ENCODE measurements around the gene SLC16A6.
"Not testable (repeated sequence)": the region's sequence is repeated elsewhere in the genome, so short reads cannot be mapped to it uniquely, and the experiment has no call there.

The SLC16A6 gene

DNA sequence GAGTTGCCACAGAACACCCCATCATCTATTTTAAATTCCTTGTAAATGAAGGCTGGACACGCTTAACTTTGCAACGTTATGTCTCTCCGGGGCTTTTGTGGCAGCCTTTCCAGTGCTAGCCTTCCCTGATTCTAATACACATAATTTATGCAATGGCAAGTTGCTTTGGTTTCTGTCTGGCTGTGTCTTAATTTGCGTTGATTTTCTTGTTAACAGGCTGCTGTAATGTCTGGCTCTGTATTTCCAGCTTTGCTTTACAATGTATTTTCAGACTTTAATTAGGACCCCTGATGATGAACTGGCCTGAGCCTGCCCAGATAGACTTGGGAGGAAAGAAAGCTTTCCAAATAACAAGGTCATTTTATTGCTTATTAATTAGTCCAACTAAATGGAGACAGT is 30.6 kb upstream of the SLC16A6 start:
- Histone ChIP-seq H3K4me3 (ENCODE audit: low read length) (no peak overlapping the region), H3K27me3 (ENCODE audit: control insufficient read depth, insufficient read depth, low read length) (no peaks in the 10 kb centered on the region), H3K36me3 (ENCODE audit: control insufficient read depth, insufficient read depth, low read length) (no peaks in the 10 kb centered on the region), H3K4me1 (ENCODE audit: control insufficient read depth, insufficient read depth, low read length) (no peaks in the 10 kb centered on the region), H3K27ac (ENCODE audit: low read depth, low read length) (no peak overlapping the region), H3K9ac (ENCODE audit: low read length) (no peak overlapping the region)

DNA sequence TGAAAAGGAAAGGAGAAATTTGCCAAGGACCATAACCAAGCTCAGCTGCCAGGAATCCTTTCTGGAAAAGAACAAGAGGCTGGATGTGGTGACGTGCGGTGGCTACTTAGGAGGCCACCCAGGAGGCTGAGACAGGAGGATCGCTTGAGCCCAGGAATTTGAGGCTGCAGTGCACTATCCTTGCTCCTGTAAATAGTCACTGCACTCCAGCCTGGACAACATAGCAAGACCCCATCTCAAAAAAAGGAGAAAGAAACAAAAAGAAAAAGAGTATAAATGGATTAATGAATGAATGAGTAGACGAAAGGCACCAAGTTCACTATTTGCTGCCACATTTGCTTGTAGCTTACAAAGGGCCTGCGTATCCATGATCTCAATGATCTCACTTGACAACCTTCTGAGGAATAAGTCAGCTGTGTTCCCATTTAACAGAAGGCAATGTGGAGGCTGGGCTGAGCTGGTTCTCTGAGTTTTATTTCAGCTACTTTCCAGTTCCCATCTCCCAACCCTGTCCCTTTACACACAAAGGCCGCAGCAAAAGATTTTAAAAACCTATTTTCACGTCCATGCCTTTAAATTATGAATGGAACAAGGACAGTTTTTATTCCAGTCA is 30.1 kb upstream of the SLC16A6 start:
- Histone ChIP-seq H3K27me3 (ENCODE audit: control insufficient read depth, insufficient read depth, low read length) (no peaks in the 10 kb centered on the region), H3K4me1 (ENCODE audit: control insufficient read depth, insufficient read depth, low read length) (no peaks in the 10 kb centered on the region), H3K27ac (ENCODE audit: low read depth, low read length) (no peak overlapping the region), H3K4me3 (ENCODE audit: low read length) (no peak overlapping the region), H3K9ac (ENCODE audit: low read length) (no peak overlapping the region), H3K36me3 (ENCODE audit: control insufficient read depth, insufficient read depth, low read length) (no peaks in the 10 kb centered on the region)

DNA sequence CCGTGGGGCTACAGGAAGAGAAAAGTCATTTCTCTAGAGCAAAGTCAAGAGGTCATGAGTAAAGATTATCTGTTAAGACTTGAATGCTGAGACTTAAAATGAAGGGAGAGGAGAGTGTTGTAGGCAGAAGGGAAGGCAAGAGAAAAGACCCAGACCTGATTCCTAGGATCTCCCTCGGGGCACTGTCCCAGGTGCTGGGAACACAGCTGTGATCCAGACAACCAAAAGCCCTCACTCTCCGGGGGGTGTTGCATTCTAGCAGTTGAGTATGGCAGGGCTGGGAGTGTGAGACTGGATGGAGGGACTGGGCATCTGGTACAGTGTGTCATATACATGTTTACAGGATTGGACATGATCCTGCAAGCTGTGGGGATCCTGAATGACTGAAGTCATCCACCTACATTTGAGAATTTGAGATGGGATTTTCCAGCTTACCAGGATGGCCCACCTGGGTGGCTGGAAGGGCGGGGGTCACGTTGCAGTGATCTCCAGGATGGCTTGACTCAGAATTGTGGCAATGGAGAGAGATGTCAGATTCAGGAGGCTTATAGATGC is 29.5 kb upstream of the SLC16A6 start:
- H3K27me3 ChIP-seq (ENCODE audit: control insufficient read depth, insufficient read depth, low read length), result no peaks in the 10 kb centered on the region
- H3K9ac ChIP-seq (ENCODE audit: low read length), result no peak overlapping the region
- no peak overlapping the region for H3K27ac ChIP-seq (ENCODE audit: low read depth, low read length)
- H3K4me3 ChIP-seq (ENCODE audit: low read length), result no peak overlapping the region
- no peaks in the 10 kb centered on the region for H3K36me3 ChIP-seq (ENCODE audit: control insufficient read depth, insufficient read depth, low read length)
- H3K4me1 ChIP-seq (ENCODE audit: control insufficient read depth, insufficient read depth, low read length), result no peaks in the 10 kb centered on the region

DNA sequence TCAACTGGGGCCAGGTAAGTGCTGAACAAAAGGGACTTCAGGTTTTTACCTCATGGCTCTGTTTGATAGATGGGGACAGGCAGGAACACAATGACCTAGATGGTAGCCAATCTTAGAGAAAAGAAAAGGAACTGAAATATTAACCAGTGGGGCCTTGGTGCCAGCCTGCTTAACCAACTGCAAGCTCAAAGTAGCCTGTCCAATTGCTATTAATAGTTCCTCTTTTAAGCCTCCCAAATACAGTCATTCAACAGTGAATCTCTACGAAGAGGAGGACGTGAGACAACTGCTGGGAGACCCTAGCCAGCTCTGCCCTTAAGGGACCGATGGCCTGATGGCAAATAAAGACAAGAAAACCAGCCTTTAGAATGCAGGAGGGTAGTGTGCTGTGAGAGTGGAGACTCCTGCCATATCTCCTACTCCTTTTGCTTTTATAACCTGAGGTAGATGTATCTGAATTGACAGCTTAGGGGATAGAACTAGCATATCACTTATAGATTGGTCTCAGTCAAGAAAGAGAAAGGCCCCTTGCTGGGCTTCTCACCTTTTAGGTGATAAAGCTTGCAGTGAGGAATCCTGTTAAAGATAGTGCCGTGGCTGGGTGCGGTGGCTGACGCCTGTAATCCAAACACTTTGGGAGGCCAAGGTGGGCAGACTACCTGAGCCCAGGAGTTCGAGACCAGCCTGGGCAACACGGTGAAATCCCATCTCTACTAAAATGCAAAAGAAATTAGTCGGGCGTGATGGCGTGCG is 28.7 kb upstream of the SLC16A6 start:
- H3K27me3 ChIP-seq (ENCODE audit: control insufficient read depth, insufficient read depth, low read length), result no peaks in the 10 kb centered on the region
- no peaks in the 10 kb centered on the region for H3K36me3 ChIP-seq (ENCODE audit: control insufficient read depth, insufficient read depth, low read length)
- no peaks in the 10 kb centered on the region for H3K4me1 ChIP-seq (ENCODE audit: control insufficient read depth, insufficient read depth, low read length)
- H3K4me3 ChIP-seq (ENCODE audit: low read length), result no peak overlapping the region
- no peak overlapping the region for H3K9ac ChIP-seq (ENCODE audit: low read length)
- H3K27ac ChIP-seq (ENCODE audit: low read depth, low read length), result no peak overlapping the region

DNA sequence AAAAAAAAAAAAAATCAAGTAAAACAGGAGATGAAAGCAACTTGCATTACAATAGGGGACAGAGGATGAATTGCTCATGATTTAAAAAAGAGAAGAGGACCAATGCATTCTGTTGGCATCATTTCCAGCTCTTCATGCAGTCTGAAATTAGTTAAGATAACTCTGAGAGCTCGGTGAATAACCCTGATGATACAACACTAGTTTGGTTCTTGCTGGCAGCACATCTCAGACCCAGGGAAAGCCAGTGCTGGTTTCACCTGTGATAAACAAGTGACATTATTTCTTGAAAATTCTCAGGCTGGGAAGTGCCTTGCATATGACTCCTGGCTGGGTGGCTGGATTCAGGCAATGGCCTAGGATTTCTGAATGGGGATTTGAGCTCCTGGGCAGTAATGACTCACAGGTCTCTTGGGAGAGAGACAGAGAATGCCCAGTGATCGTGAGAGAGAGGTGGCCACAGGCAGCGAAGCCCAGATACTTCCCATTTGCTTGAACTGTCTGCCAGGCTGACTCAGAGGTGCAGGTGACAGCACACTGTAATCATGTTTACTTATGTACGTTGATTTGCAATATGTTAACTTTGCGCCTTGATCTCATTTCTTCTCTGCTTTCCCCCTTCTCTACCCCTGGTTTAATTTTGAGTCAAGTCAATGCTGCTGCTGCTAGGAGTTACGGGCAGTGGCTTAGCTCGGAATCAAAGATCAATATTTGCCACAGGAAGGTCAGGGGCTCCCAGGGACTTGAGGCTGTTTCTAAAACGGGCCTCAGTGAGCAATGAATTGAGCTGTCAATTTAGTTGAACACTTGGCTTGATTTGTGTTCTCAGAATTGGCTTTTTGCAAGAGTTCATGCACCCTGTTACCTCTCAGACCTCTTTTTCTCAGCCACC is 27.4 kb upstream of the SLC16A6 start:
- no peaks in the 10 kb centered on the region for H3K4me1 ChIP-seq (ENCODE audit: control insufficient read depth, insufficient read depth, low read length)
- H3K4me3 ChIP-seq (ENCODE audit: low read length), result no peak overlapping the region
- no peak overlapping the region for H3K27ac ChIP-seq (ENCODE audit: low read depth, low read length)
- H3K27me3 ChIP-seq (ENCODE audit: control insufficient read depth, insufficient read depth, low read length), result no peaks in the 10 kb centered on the region
- no peaks in the 10 kb centered on the region for H3K36me3 ChIP-seq (ENCODE audit: control insufficient read depth, insufficient read depth, low read length)
- no peak overlapping the region for H3K9ac ChIP-seq (ENCODE audit: low read length)

- no peak overlapping the region for H3K4me3 ChIP-seq (ENCODE audit: low read length)
- H3K4me1 ChIP-seq (ENCODE audit: control insufficient read depth, insufficient read depth, low read length), result no peaks in the 10 kb centered on the region
- no peaks in the 10 kb centered on the region for H3K36me3 ChIP-seq (ENCODE audit: control insufficient read depth, insufficient read depth, low read length)
- H3K27ac ChIP-seq (ENCODE audit: low read depth, low read length), result no peak overlapping the region
- no peak overlapping the region for H3K9ac ChIP-seq (ENCODE audit: low read length)
- no peaks in the 10 kb centered on the region for H3K27me3 ChIP-seq (ENCODE audit: control insufficient read depth, insufficient read depth, low read length)
Measured at GRCh38 chr17:68317458-68317857, 26.5 kb upstream of the SLC16A6 start.

GRCh38 chr17:68315930-68316329 is 25.0 kb upstream of the SLC16A6 start:
- Histone ChIP-seq H3K27me3 (ENCODE audit: control insufficient read depth, insufficient read depth, low read length) (no peaks in the 10 kb centered on the region), H3K27ac (ENCODE audit: low read depth, low read length) (no peak overlapping the region), H3K4me3 (ENCODE audit: low read length) (no peak overlapping the region), H3K4me1 (ENCODE audit: control insufficient read depth, insufficient read depth, low read length) (no peaks in the 10 kb centered on the region), H3K9ac (ENCODE audit: low read length) (no peak overlapping the region), H3K36me3 (ENCODE audit: control insufficient read depth, insufficient read depth, low read length) (no peaks in the 10 kb centered on the region)

GRCh38 chr17:68314916-68315535 is 24.1 kb upstream of the SLC16A6 start:
- Histone ChIP-seq H3K4me1 (ENCODE audit: control insufficient read depth, insufficient read depth, low read length) (no peaks in the 10 kb centered on the region), H3K36me3 (ENCODE audit: control insufficient read depth, insufficient read depth, low read length) (no peaks in the 10 kb centered on the region), H3K9ac (ENCODE audit: low read length) (no peak overlapping the region), H3K27ac (ENCODE audit: low read depth, low read length) (no peak overlapping the region), H3K27me3 (ENCODE audit: control insufficient read depth, insufficient read depth, low read length) (no peaks in the 10 kb centered on the region), H3K4me3 (ENCODE audit: low read length) (no peak overlapping the region)

- Histone ChIP-seq H3K4me1 (ENCODE audit: control insufficient read depth, insufficient read depth, low read length) (no peaks in the 10 kb centered on the region), H3K27me3 (ENCODE audit: control insufficient read depth, insufficient read depth, low read length) (no peaks in the 10 kb centered on the region), H3K4me3 (ENCODE audit: low read length) (no peak overlapping the region), H3K9ac (ENCODE audit: low read length) (no peak overlapping the region), H3K36me3 (ENCODE audit: control insufficient read depth, insufficient read depth, low read length) (no peaks in the 10 kb centered on the region), H3K27ac (ENCODE audit: low read depth, low read length) (no peak overlapping the region)
Measured at GRCh38 chr17:68310152-68310551, 19.2 kb upstream of the SLC16A6 start.

GRCh38 chr17:68309066-68309670 is 18.2 kb upstream of the SLC16A6 start:
- not testable (repeated sequence) for H3K4me1 ChIP-seq (ENCODE audit: control insufficient read depth, insufficient read depth, low read length); H3K27me3 ChIP-seq (ENCODE audit: control insufficient read depth, insufficient read depth, low read length); H3K27ac ChIP-seq (ENCODE audit: low read depth, low read length); H3K4me3 ChIP-seq (ENCODE audit: low read length); H3K36me3 ChIP-seq (ENCODE audit: control insufficient read depth, insufficient read depth, low read length); H3K9ac ChIP-seq (ENCODE audit: low read length)

GRCh38 chr17:68308486-68308885 is 17.6 kb upstream of the SLC16A6 start:
- not testable (repeated sequence) for H3K36me3 ChIP-seq (ENCODE audit: control insufficient read depth, insufficient read depth, low read length); H3K4me3 ChIP-seq (ENCODE audit: low read length); H3K27me3 ChIP-seq (ENCODE audit: control insufficient read depth, insufficient read depth, low read length); H3K4me1 ChIP-seq (ENCODE audit: control insufficient read depth, insufficient read depth, low read length); H3K9ac ChIP-seq (ENCODE audit: low read length); H3K27ac ChIP-seq (ENCODE audit: low read depth, low read length)

DNA sequence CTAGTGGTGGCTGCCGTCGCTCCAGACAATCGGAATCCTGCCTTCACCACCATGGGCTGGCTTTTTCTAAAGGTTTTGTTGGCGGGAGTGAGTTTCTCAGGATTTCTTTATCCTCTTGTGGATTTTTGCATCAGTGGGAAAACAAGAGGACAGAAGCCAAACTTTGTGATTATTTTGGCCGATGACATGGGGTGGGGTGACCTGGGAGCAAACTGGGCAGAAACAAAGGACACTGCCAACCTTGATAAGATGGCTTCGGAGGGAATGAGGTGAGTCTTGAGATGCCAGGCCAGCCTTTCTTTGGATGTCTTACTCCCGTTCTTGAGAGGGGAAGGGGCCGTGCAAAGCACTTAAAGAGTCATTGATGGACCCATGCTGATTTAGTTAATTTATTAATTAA is 16.5 kb upstream of the SLC16A6 start:
- Histone ChIP-seq H3K4me1 (ENCODE audit: control insufficient read depth, insufficient read depth, low read length) (no peaks in the 10 kb centered on the region), H3K27me3 (ENCODE audit: control insufficient read depth, insufficient read depth, low read length) (no peaks in the 10 kb centered on the region), H3K27ac (ENCODE audit: low read depth, low read length) (no peak overlapping the region), H3K4me3 (ENCODE audit: low read length) (no peak overlapping the region), H3K9ac (ENCODE audit: low read length) (no peak overlapping the region), H3K36me3 (ENCODE audit: control insufficient read depth, insufficient read depth, low read length) (no peaks in the 10 kb centered on the region)
